GM12878 (cell line): ENCODE measurements around the gene NUMA1. TPM values are rescaled to one million over a fixed set of nuclear protein-coding genes. Genes with fewer than 3 reads are reported as not detected.

Experiments
- ATF7 ChIP-seq: fragments of 450-650 bp; IDR thresholded peaks from 2 replicates; pipeline ENCODE4 v1.6.1; 2016; ENCODE audit warnings: low read depth, mild to moderate bottlenecking
- BMI1 ChIP-seq: fragments of 450-650 bp; IDR thresholded peaks from 2 replicates; pipeline ENCODE4 v1.6.1; 2016; ENCODE audit warnings: mild to moderate bottlenecking, moderate library complexity, borderline replicate concordance
- EED ChIP-seq: sonication (generic); IDR thresholded peaks from 2 replicates; pipeline ENCODE4 v1.6.1; 2016; ENCODE audit warnings: antibody characterized with exemption, low read depth
- HDAC6 ChIP-seq: fragments of 200-600 bp; sonication (generic); IDR thresholded peaks from one replicate; pipeline ENCODE4 v1.8.0; 2017; ENCODE audit warnings: antibody characterized with exemption; ENCODE audit not compliant: unreplicated experiment
- KDM1A ChIP-seq: fragments of 200-600 bp; sonication (generic); IDR thresholded peaks from 2 replicates; pipeline ENCODE4 v1.6.1; 2016; ENCODE audit warnings: borderline replicate concordance
- KLF5 ChIP-seq: fragments of 450-650 bp; IDR thresholded peaks from 2 replicates; pipeline ENCODE4 v1.6.1; 2014; ENCODE audit warnings: mild to moderate bottlenecking; ENCODE audit not compliant: partially characterized antibody
- LARP7 ChIP-seq: fragments of 450-650 bp; IDR thresholded peaks from 2 replicates; pipeline ENCODE4 v1.6.1; 2017; ENCODE audit warnings: mild to moderate bottlenecking
- MTA3 ChIP-seq: IDR thresholded peaks from 2 replicates; pipeline ENCODE4 v1.6.1; 2012; ENCODE audit warnings: low read length, inconsistent platforms, borderline replicate concordance
- MYB ChIP-seq: fragments of 150-350 bp; IDR thresholded peaks from 2 replicates; pipeline ENCODE4 v1.6.1; 2014; ENCODE audit warnings: mild to moderate bottlenecking, low read depth, low read length, borderline replicate concordance
- NFIC ChIP-seq: IDR thresholded peaks from 2 replicates; pipeline ENCODE4 v1.6.1; 2012; ENCODE audit warnings: low read depth, mild to moderate bottlenecking, inconsistent platforms, low read length, moderate library complexity
- NFYB ChIP-seq: IDR thresholded peaks from 2 replicates; pipeline ENCODE4 v1.6.1; 2011; ENCODE audit warnings: low read depth, mild to moderate bottlenecking, low read length, improper control_type of control experiment, moderate library complexity; ENCODE audit not compliant: insufficient read depth
- RUNX3 ChIP-seq: IDR thresholded peaks from 2 replicates; pipeline ENCODE4 v1.6.1; 2012; ENCODE audit warnings: low read length, inconsistent platforms
- SMAD1 ChIP-seq: fragments of 450-650 bp; IDR thresholded peaks from 2 replicates; pipeline ENCODE4 v1.6.1; 2018; ENCODE audit warnings: mild to moderate bottlenecking, low read depth; ENCODE audit not compliant: partially characterized antibody
- TARDBP ChIP-seq: IDR thresholded peaks from 2 replicates; pipeline ENCODE4 v1.6.1; 2016; ENCODE audit warnings: borderline replicate concordance
- ZNF217 ChIP-seq: fragments of 450-650 bp; IDR thresholded peaks from 2 replicates; pipeline ENCODE4 v1.6.1; 2017; ENCODE audit warnings: antibody characterized with exemption, mild to moderate bottlenecking
- ZNF622 ChIP-seq: fragments of 450-650 bp; IDR thresholded peaks from 2 replicates; pipeline ENCODE4 v1.6.1; 2017; ENCODE audit warnings: mild to moderate bottlenecking, inconsistent platforms
- ZSCAN29 ChIP-seq: fragments of 450-650 bp; IDR thresholded peaks from 2 replicates; pipeline ENCODE4 v1.6.1; 2017; ENCODE audit warnings: mild to moderate bottlenecking, moderate library complexity
- ZZZ3 ChIP-seq: IDR thresholded peaks from 2 replicates; pipeline ENCODE4 v1.6.1; 2011; ENCODE audit warnings: low read depth; ENCODE audit not compliant: control insufficient read depth, insufficient read length
- polyA plus RNA-seq, 11 experiments: library from polyadenylated mRNA; depleted of rRNA in 4 of 11; unstranded in 6 of 11; stranded (reverse) in 5 of 11; fragments of >200 nt; fragmentation: Nextera tagmentation in 4 of 11; fragmentation: Illumina TruSeq in 1 of 11; extraction: Ambion mirVana in 4 of 11; extraction: Trizol in 1 of 11; gene quantifications; 1 replicate in 1 of 11; 2 replicates in 10 of 11; pipeline versions ENCODE4 v1.2.1 to v1.2.3, GENCODE V29; 2011 to 2016; ENCODE audit warnings: inconsistent platforms in 2 of 11, missing spikeins in 2 of 11, low read depth in 1 of 11
- total RNA-seq, 4 experiments: library from RNA; depleted of rRNA in 3 of 4; stranded (reverse); fragments of >200 nt in 3 of 4; fragmentation: Illumina TruSeq in 1 of 4; extraction: Trizol in 1 of 4; gene quantifications; 2 replicates each; pipeline versions ENCODE4 v1.2.1 to v1.2.3, GENCODE V29; 2013 to 2021
- TF ChIP-seq, protein P1 (sequence below): fragments of 450-650 bp; IDR thresholded peaks from 2 replicates; pipeline ENCODE4 v1.6.1; 2014; ENCODE audit warnings: mild to moderate bottlenecking
- TF ChIP-seq, protein P2 (sequence below): IDR thresholded peaks from 2 replicates; pipeline ENCODE4 v1.6.1; 2012; ENCODE audit warnings: improper control_type of control experiment, low read depth, low read length; ENCODE audit not compliant: insufficient replicate concordance
- TF ChIP-seq, protein P3 (sequence below): IDR thresholded peaks from 2 replicates; pipeline ENCODE4 v1.6.1; 2011; ENCODE audit warnings: low read depth, low read length, improper control_type of control experiment, borderline replicate concordance
- TF ChIP-seq, protein P4 (sequence below): fragments of 450-650 bp; IDR thresholded peaks from 2 replicates; pipeline ENCODE4 v1.6.1; 2017; ENCODE audit warnings: mild to moderate bottlenecking

Gene NUMA1
- total and polyA plus RNA-seq, 10 of the 15 experiments (the other 5 are each of a cell fraction or from before 2014, with no cell fraction given), result 5.5 to 111 (median 61.0) TPM

DNA sequence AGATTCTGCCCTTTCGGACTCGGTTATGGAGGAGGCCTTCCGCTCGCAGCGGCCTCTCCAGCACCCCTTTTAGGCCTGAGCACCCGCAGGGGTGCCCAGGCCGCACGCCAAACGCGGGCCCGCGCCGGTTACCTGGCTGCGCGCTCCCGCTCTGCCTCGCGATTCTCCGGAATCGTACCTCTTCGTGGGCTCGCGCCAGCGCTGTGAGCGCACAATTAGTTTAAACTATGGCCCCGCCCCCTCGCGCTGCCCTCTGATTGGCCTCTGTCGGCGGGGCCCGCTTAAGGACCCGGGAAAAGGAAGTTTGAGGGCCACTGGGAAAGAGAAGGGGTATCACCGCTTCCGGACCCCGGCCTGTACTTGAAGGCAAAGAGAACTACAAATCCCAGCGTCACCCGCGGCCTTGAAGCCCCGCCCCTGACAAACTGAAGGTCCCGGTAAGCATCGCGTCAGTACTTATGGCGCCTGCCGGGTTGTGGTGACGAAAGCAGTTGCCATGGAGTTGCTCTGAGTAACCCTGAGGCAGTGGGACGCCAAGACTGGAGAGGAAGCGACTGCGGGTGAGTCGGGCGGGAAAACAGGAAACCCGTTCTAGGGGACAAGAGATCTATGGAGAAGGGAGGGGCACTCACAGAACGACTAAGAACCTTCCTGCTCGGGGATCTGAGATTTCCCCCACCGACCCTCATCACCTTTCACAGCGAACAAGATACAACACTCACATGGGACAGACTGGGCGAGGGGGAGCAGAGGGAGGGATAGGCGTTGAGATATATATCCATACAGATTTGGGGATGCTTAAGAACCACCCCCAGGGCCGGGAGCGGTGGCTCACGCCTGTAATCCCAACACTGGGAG lies at the start of gene NUMA1, which contains the start of gene LRRC51 (continued):
- no peak for TF ChIP-seq TARDBP
- TF ChIP-seq SMAD1, result no peak
- peak; percentile 21; the same call in 1 of the 2 replicates for TF ChIP-seq NFIC
- no peak for TF ChIP-seq KDM1A
- TF ChIP-seq ZNF622, result no peak
- peak; percentile 21; the same call in 1 of the 2 replicates for TF ChIP-seq RUNX3
- TF ChIP-seq BMI1, result peak; percentile 97
- TF ChIP-seq, protein P1, sequence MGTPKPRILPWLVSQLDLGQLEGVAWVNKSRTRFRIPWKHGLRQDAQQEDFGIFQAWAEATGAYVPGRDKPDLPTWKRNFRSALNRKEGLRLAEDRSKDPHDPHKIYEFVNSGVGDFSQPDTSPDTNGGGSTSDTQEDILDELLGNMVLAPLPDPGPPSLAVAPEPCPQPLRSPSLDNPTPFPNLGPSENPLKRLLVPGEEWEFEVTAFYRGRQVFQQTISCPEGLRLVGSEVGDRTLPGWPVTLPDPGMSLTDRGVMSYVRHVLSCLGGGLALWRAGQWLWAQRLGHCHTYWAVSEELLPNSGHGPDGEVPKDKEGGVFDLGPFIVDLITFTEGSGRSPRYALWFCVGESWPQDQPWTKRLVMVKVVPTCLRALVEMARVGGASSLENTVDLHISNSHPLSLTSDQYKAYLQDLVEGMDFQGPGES, result no peak
- TF ChIP-seq, protein P2, sequence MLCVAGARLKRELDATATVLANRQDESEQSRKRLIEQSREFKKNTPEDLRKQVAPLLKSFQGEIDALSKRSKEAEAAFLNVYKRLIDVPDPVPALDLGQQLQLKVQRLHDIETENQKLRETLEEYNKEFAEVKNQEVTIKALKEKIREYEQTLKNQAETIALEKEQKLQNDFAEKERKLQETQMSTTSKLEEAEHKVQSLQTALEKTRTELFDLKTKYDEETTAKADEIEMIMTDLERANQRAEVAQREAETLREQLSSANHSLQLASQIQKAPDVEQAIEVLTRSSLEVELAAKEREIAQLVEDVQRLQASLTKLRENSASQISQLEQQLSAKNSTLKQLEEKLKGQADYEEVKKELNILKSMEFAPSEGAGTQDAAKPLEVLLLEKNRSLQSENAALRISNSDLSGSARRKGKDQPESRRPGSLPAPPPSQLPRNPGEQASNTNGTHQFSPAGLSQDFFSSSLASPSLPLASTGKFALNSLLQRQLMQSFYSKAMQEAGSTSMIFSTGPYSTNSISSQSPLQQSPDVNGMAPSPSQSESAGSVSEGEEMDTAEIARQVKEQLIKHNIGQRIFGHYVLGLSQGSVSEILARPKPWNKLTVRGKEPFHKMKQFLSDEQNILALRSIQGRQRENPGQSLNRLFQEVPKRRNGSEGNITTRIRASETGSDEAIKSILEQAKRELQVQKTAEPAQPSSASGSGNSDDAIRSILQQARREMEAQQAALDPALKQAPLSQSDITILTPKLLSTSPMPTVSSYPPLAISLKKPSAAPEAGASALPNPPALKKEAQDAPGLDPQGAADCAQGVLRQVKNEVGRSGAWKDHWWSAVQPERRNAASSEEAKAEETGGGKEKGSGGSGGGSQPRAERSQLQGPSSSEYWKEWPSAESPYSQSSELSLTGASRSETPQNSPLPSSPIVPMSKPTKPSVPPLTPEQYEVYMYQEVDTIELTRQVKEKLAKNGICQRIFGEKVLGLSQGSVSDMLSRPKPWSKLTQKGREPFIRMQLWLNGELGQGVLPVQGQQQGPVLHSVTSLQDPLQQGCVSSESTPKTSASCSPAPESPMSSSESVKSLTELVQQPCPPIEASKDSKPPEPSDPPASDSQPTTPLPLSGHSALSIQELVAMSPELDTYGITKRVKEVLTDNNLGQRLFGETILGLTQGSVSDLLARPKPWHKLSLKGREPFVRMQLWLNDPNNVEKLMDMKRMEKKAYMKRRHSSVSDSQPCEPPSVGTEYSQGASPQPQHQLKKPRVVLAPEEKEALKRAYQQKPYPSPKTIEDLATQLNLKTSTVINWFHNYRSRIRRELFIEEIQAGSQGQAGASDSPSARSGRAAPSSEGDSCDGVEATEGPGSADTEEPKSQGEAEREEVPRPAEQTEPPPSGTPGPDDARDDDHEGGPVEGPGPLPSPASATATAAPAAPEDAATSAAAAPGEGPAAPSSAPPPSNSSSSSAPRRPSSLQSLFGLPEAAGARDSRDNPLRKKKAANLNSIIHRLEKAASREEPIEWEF, result no peak
- TF ChIP-seq HDAC6, result no peak
- no peak for TF ChIP-seq LARP7
- peak; percentile 68; the same call in 1 of the 2 replicates for TF ChIP-seq MYB
- TF ChIP-seq, protein P3, sequence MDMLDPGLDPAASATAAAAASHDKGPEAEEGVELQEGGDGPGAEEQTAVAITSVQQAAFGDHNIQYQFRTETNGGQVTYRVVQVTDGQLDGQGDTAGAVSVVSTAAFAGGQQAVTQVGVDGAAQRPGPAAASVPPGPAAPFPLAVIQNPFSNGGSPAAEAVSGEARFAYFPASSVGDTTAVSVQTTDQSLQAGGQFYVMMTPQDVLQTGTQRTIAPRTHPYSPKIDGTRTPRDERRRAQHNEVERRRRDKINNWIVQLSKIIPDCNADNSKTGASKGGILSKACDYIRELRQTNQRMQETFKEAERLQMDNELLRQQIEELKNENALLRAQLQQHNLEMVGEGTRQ, result no peak
- TF ChIP-seq ATF7, result peak; percentile 81
- peak; percentile 89 for TF ChIP-seq NFYB
- TF ChIP-seq, protein P4, sequence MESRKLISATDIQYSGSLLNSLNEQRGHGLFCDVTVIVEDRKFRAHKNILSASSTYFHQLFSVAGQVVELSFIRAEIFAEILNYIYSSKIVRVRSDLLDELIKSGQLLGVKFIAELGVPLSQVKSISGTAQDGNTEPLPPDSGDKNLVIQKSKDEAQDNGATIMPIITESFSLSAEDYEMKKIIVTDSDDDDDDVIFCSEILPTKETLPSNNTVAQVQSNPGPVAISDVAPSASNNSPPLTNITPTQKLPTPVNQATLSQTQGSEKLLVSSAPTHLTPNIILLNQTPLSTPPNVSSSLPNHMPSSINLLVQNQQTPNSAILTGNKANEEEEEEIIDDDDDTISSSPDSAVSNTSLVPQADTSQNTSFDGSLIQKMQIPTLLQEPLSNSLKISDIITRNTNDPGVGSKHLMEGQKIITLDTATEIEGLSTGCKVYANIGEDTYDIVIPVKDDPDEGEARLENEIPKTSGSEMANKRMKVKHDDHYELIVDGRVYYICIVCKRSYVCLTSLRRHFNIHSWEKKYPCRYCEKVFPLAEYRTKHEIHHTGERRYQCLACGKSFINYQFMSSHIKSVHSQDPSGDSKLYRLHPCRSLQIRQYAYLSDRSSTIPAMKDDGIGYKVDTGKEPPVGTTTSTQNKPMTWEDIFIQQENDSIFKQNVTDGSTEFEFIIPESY, result no peak
- peak; percentile 57 for TF ChIP-seq EED
- TF ChIP-seq ZSCAN29, result no peak
- no peak for TF ChIP-seq MTA3
- peak; percentile 56 for TF ChIP-seq KLF5
- TF ChIP-seq ZNF217, result no peak
- no peak for TF ChIP-seq ZZZ3
